Endothelial cell (in vitro differentiated cells): ENCODE data around the gene DBN1. TPM values are rescaled to one million over a fixed set of nuclear protein-coding genes. Genes with fewer than 3 reads are reported as not detected.

Source experiments
- DNase-seq: peaks from one replicate; pipeline ENCODE4 v3.0.0; 2021; ENCODE audit warnings: low spot score
- H3K27ac Mint-ChIP-seq: one replicate; pipeline ENCODE4 v1.8.0; 2021; ENCODE audit warnings: mixed read lengths, inconsistent platforms; ENCODE audit not compliant: unreplicated experiment
- H3K27me3 Mint-ChIP-seq: one replicate; pipeline ENCODE4 v1.8.0; 2021; ENCODE audit warnings: mild to moderate bottlenecking, moderate library complexity, mixed read lengths, inconsistent platforms; ENCODE audit not compliant: unreplicated experiment
- H3K36me3 Mint-ChIP-seq: one replicate; pipeline ENCODE4 v1.8.0; 2021; ENCODE audit warnings: mild to moderate bottlenecking, low read depth, mixed read lengths, inconsistent platforms; ENCODE audit not compliant: unreplicated experiment
- H3K4me1 Mint-ChIP-seq: one replicate; pipeline ENCODE4 v1.8.0; 2021; ENCODE audit warnings: mild to moderate bottlenecking, mixed read lengths, inconsistent platforms; ENCODE audit not compliant: unreplicated experiment
- H3K4me3 Mint-ChIP-seq: one replicate; pipeline ENCODE4 v1.8.0; 2021; ENCODE audit warnings: mild to moderate bottlenecking, mixed read lengths, inconsistent platforms; ENCODE audit not compliant: unreplicated experiment
- H3K9me3 Mint-ChIP-seq: one replicate; pipeline ENCODE4 v1.8.0; 2021; ENCODE audit warnings: mixed read lengths, inconsistent platforms; ENCODE audit not compliant: unreplicated experiment
- total RNA-seq: library from RNA; stranded (reverse); fragmentation: NEBNext Ultra II Directional; extraction: Animal tissue kit (Norgen Biotek cat#: 25700); gene quantifications from one replicate; pipeline ENCODE4 v1.2.1, GENCODE V29; 2021; ENCODE audit not compliant: unreplicated experiment
- TF ChIP-seq, protein P1 (sequence below): fragments of 200-600 bp; sonication (generic); IDR thresholded peaks from one replicate; pipeline ENCODE4 v1.5.0; 2021; ENCODE audit warnings: antibody characterized with exemption; ENCODE audit not compliant: unreplicated experiment

Gene DBN1
- total RNA-seq, 1 donor from 2014 or later, result 315 TPM

DNA sequence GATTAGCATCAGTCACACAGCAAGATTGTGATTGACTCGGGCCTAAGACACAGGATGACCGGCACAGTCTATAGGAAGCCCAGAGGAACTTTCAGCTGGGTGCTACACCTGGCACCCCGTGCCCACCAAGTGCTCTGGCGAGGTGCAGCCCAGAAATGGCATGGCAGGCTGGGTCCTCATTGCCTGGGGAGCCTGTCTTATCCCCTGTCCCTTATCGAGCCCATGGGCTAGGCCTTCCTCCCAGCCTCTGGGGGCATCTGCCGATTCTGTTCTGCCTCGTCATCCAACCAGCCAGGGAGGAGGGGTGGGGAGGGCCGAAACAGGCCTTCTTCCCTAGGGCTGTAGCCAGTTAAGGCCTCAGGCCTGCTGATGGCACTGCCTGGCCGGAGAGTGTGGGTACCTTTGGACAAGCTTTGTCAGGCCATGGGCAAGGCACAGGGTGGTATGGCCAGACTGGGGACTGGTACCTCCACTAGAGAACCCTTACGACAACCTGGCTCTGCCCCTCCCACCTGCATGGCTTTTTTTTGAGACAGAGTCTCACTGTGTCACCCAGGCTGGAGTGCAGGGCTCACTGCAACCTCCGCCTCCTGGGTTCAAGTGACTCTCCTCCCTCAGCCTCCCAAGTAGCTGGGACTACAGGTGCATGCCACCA, 45.4 kb downstream of the DBN1 start:
- Mint-ChIP-seq H3K27ac (no peak overlapping the region), H3K4me3 (peak overlapping the region; percentile 91), H3K27me3 (peaks cover 7% of the 10 kb centered on the region), H3K9me3 (no peaks in the 10 kb centered on the region), H3K4me1 (peaks cover 17% of the 10 kb centered on the region), H3K36me3 (no peaks in the 10 kb centered on the region)
- TF ChIP-seq, protein P1, sequence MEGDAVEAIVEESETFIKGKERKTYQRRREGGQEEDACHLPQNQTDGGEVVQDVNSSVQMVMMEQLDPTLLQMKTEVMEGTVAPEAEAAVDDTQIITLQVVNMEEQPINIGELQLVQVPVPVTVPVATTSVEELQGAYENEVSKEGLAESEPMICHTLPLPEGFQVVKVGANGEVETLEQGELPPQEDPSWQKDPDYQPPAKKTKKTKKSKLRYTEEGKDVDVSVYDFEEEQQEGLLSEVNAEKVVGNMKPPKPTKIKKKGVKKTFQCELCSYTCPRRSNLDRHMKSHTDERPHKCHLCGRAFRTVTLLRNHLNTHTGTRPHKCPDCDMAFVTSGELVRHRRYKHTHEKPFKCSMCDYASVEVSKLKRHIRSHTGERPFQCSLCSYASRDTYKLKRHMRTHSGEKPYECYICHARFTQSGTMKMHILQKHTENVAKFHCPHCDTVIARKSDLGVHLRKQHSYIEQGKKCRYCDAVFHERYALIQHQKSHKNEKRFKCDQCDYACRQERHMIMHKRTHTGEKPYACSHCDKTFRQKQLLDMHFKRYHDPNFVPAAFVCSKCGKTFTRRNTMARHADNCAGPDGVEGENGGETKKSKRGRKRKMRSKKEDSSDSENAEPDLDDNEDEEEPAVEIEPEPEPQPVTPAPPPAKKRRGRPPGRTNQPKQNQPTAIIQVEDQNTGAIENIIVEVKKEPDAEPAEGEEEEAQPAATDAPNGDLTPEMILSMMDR, result no peak
- DNase-seq, result no peak

DNA sequence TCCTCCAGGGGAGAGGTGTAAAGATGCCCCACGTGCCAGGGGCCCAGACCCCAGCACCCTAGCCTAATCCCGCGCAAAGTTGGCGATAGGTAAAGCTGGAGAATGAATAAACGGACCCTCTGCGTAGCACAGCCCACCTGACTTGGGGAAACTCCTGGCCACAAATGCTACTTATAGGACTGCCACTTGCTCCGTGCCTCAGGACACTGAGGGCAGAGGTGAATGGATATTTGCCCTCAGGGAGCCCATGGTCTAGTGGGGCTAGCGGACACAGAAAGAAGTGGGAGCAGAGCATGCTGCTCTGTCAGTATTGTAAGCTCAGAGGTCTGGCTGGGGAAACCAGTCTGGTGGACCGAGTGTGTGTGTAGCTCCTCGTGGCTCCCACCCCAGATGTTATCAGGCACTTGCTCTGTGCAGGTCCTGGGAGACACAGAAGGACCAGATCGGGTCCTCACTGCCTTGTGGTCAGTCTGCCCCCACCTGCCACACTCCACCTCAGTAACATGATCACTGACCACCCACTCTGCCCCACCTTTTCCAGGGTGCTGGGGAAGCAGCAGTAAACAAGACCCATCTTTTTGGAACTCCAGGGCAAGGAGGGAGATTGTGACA, 46.1 kb downstream of the DBN1 start:
- peaks cover 7% of the 10 kb centered on the region for H3K27me3 Mint-ChIP-seq
- peak overlapping the region; percentile 91 for H3K4me3 Mint-ChIP-seq
- H3K4me1 Mint-ChIP-seq, result peaks cover 17% of the 10 kb centered on the region
- DNase-seq, result no peak
- H3K36me3 Mint-ChIP-seq, result no peaks in the 10 kb centered on the region
- H3K27ac Mint-ChIP-seq, result peak overlapping the region; percentile 74
- TF ChIP-seq, protein P1, result no peak
- H3K9me3 Mint-ChIP-seq, result no peaks in the 10 kb centered on the region

DNA sequence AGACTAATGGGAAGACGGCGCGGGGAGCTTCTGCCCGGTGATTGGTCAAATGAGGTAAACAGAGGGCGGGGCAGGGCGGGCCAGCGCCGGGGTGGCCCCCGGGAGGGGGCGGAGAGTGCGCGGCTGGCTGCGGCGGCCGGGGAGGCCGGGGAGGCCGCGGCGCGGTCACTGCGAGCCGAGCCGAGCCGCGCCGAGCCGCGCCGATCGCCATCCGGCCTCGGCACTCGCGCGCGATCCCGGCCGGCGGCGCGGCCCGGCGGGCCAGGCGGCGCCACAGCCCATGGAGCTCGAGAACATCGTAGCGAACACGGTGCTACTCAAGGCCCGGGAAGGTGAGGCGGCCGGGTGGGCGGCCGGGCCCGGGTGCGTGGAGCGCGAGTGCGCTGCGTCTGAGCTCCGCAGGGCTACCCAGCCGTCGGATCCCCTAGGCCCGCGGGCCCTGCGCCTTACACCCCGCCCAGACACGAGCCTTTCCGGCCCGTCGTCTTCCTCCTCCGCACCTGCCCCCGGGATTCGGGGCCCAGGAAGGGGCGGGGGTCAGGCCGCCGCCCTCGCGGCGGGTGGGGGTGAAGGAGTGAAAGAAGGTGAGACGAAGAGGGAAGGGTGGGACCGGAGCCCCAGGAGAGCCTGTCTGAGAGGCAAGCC, 46.7 kb downstream of the DBN1 start, which contains the start of gene GRK6:
Gene GRK6, plus strand, starts transcription at position 111 of the 645 bp plus-strand sequence. Its CDS starts 170 bp downstream, at position 281.
- H3K4me1 Mint-ChIP-seq, result peaks cover 17% of the 10 kb centered on the region
- H3K27me3 Mint-ChIP-seq, result peaks cover 7% of the 10 kb centered on the region
- H3K9me3 Mint-ChIP-seq, result no peaks in the 10 kb centered on the region
- no peak for DNase-seq
- TF ChIP-seq, protein P1, result no peak
- H3K36me3 Mint-ChIP-seq, result no peaks in the 10 kb centered on the region
- H3K4me3 Mint-ChIP-seq, result peak within 1 kb of the TSS; percentile 93
- H3K27ac Mint-ChIP-seq, result peak within 1 kb of the TSS; percentile 98

DNA sequence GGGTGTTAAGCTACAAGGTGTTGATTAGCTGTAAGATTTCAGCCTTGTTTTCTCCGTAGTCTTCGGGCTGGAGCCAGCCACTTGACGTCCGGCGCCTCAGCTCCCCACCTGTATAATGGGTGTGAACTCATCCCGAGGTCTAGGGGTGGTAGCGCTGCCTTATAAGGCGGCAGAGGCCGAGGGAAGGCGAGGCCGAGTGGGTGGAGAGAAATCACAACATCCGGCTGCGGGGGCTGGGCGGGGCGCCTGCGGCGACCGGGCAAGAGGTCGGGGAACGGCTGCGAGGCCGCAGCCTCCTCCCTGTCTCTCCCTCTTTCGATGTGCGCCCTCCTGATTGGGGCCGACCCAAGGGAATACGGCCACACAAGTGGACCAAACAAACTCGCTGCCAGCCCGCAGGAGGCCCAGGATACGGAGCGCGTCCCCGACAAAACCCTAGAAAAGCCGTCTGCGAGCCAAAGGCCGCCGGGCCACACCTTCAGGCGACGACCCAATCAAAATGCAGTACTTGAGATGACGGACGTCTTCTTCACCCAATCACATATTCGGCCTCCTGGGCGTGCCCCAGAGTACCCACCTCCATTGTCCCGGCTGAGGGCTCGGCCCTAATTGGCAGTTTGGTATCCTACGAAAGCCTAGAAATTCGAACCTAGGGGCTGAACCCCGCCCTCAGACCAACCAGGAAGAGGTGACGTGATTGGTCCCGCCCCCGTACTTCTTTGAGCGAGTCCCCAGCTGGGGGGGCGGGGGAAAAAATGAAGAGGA, 47.5 kb downstream of the DBN1 start:
- Mint-ChIP-seq H3K27ac (peak overlapping the region; percentile 98), H3K9me3 (no peaks in the 10 kb centered on the region), H3K27me3 (peaks cover 7% of the 10 kb centered on the region), H3K4me3 (peak overlapping the region; percentile 93), H3K4me1 (peaks cover 17% of the 10 kb centered on the region), H3K36me3 (no peaks in the 10 kb centered on the region)
- peak; percentile 97 for DNase-seq
- TF ChIP-seq, protein P1, result no peak
